SK-N-SH treated with all-trans-retinoic acid at 6 μM for 48 hours (cell line): Measurements from ENCODE around the gene BAX.
A peak's percentile ranks its signal among the peaks of the same experiment; 100 is the strongest.

ENCODE experiments used
- ATAC-seq: fragments of 200-7000 bp; cut with Tn5 transposase; 3 replicates; pipeline ENCODE4 v1.9.1; 2020; ENCODE audit warnings: mild to moderate bottlenecking, moderate library complexity
- ARNTL ChIP-seq: fragments of 450-650 bp; formaldehyde crosslinking; IDR thresholded peaks from 2 replicates; pipeline ENCODE4 v1.5.0; 2020; ENCODE audit warnings: low read depth, mild to moderate bottlenecking, moderate library complexity, borderline replicate concordance
- BACH2 ChIP-seq: fragments of 250-450 bp; sonication (Bioruptor Pico); IDR thresholded peaks from 2 replicates; pipeline ENCODE4 v1.9.0; 2021; ENCODE audit warnings: mild to moderate bottlenecking, borderline replicate concordance
- CREB5 ChIP-seq: fragments of 250-450 bp; sonication (Bioruptor Pico); IDR thresholded peaks from 2 replicates; pipeline ENCODE4 v1.5.1; 2020; ENCODE audit warnings: low read depth, mild to moderate bottlenecking, moderate library complexity
- CSDC2 ChIP-seq: fragments of 250-450 bp; sonication (Bioruptor Pico); IDR thresholded peaks from 2 replicates; pipeline ENCODE4 v1.5.0; 2020; ENCODE audit warnings: mild to moderate bottlenecking, moderate library complexity
- ESRRG ChIP-seq: fragments of 250-450 bp; sonication (Bioruptor Pico); IDR thresholded peaks from 2 replicates; pipeline ENCODE4 v1.6.1; 2021; ENCODE audit warnings: mild to moderate bottlenecking
- GLIS3 ChIP-seq: fragments of 250-450 bp; sonication (Bioruptor Pico); IDR thresholded peaks from 2 replicates; pipeline ENCODE4 v1.5.0; 2020; ENCODE audit warnings: mild to moderate bottlenecking, moderate library complexity
- OSR1 ChIP-seq: fragments of 250-450 bp; sonication (Bioruptor Pico); IDR thresholded peaks from 2 replicates; pipeline ENCODE4 v1.8.0; 2022; ENCODE audit warnings: moderate library complexity, mild to moderate bottlenecking, inconsistent platforms
- POU6F1 ChIP-seq: fragments of 250-450 bp; sonication (Bioruptor Pico); IDR thresholded peaks from 2 replicates; pipeline ENCODE4 v1.8.0; 2021; ENCODE audit warnings: low read depth, mild to moderate bottlenecking, moderate library complexity, borderline replicate concordance
- PPARA ChIP-seq: fragments of 250-450 bp; sonication (Bioruptor Pico); IDR thresholded peaks from 2 replicates; pipeline ENCODE4 v1.5.0; 2020; ENCODE audit warnings: mild to moderate bottlenecking, borderline replicate concordance
- RARB ChIP-seq: fragments of 250-450 bp; sonication (Bioruptor Pico); IDR thresholded peaks from 2 replicates; pipeline ENCODE4 v1.8.0; 2021; ENCODE audit warnings: mild to moderate bottlenecking, moderate library complexity
- TCF4 ChIP-seq: fragments of 250-450 bp; sonication (Bioruptor Pico); IDR thresholded peaks from 2 replicates; pipeline ENCODE4 v1.8.0; 2021; ENCODE audit warnings: mild to moderate bottlenecking, moderate library complexity, borderline replicate concordance
- TOX ChIP-seq: fragments of 250-450 bp; sonication (Bioruptor Pico); IDR thresholded peaks from 2 replicates; pipeline ENCODE4 v1.8.0; 2021; ENCODE audit warnings: mild to moderate bottlenecking, moderate library complexity, borderline replicate concordance
- ZC3H10 ChIP-seq: fragments of 250-450 bp; sonication (Bioruptor Pico); IDR thresholded peaks from 2 replicates; pipeline ENCODE4 v1.5.1; 2021; ENCODE audit warnings: mild to moderate bottlenecking, moderate library complexity
- ZFP30 ChIP-seq: fragments of 450-650 bp; formaldehyde crosslinking; IDR thresholded peaks from 2 replicates; pipeline ENCODE4 v1.5.0; 2022; ENCODE audit warnings: mild to moderate bottlenecking, moderate library complexity
- ZNF565 ChIP-seq: fragments of 450-650 bp; formaldehyde crosslinking; conservative IDR thresholded peaks from 2 replicates; pipeline ENCODE4 v1.5.0; 2020; ENCODE audit warnings: low read depth, mild to moderate bottlenecking, moderate library complexity
- ZNF70 ChIP-seq: fragments of 450-650 bp; formaldehyde crosslinking; IDR thresholded peaks from 2 replicates; pipeline ENCODE4 v1.5.0; 2020; ENCODE audit warnings: mild to moderate bottlenecking, moderate library complexity
- TF ChIP-seq, protein P1 (sequence below): fragments of 250-450 bp; sonication (Bioruptor Pico); IDR thresholded peaks from 2 replicates; pipeline ENCODE4 v1.5.1; 2021; ENCODE audit warnings: mild to moderate bottlenecking, moderate library complexity
- TF ChIP-seq, protein P2 (sequence below): fragments of 250-450 bp; sonication (Bioruptor Pico); IDR thresholded peaks from 2 replicates; pipeline ENCODE4 v1.5.0; 2020; ENCODE audit warnings: mild to moderate bottlenecking, moderate library complexity
- TF ChIP-seq, protein P3 (sequence below): fragments of 250-450 bp; sonication (Bioruptor Pico); IDR thresholded peaks from 2 replicates; pipeline ENCODE4 v1.8.0; 2020; ENCODE audit warnings: mild to moderate bottlenecking, moderate library complexity, borderline replicate concordance

The BAX gene

DNA sequence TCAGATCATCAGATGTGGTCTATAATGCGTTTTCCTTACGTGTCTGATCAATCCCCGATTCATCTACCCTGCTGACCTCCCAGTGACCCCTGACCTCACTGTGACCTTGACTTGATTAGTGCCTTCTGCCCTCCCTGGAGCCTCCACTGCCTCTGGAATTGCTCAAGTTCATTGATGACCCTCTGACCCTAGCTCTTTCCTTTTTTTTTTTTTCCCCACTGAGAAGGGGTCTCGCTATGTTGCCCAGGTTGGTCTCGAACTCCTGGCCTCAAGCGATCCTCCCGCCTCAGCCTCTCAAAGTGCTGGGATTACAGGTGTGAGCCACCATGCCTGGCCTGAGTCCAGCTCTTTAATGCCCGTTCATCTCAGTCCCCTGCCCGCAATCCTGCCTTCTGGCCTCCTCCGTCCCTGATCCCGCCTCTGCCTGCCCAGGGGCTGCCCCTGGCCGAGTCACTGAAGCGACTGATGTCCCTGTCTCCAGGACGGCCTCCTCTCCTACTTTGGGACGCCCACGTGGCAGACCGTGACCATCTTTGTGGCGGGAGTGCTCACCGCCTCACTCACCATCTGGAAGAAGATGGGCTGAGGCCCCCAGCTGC, 6.5 kb downstream of the BAX start:
- TF ChIP-seq CSDC2 (CRISPR knock-in tag): no peak
- TF ChIP-seq, protein P1, sequence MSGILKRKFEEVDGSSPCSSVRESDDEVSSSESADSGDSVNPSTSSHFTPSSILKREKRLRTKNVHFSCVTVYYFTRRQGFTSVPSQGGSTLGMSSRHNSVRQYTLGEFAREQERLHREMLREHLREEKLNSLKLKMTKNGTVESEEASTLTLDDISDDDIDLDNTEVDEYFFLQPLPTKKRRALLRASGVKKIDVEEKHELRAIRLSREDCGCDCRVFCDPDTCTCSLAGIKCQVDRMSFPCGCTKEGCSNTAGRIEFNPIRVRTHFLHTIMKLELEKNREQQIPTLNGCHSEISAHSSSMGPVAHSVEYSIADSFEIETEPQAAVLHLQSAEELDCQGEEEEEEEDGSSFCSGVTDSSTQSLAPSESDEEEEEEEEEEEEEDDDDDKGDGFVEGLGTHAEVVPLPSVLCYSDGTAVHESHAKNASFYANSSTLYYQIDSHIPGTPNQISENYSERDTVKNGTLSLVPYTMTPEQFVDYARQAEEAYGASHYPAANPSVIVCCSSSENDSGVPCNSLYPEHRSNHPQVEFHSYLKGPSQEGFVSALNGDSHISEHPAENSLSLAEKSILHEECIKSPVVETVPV (CRISPR knock-in tag): no peak
- no peak for TF ChIP-seq ZFP30
- ATAC-seq: no peak

DNA sequence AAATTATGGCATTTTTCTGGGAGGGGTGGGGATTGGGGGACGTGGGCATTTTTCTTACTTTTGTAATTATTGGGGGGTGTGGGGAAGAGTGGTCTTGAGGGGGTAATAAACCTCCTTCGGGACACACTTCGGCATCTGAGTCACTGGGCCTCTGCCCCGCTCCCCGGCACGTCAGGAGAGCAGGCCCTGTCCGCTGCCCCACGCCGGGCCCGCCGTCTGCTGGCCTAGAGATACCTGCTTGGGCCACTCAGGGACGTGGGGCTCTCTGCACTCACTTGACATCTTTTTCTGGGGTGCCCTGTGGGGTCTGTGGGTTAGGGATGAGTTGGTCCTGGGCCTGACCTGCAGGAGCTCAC, 7.0 kb downstream of the BAX start:
- TF ChIP-seq TCF4 (CRISPR knock-in tag): no peak
- no peak for TF ChIP-seq ARNTL (CRISPR knock-in tag)
- TF ChIP-seq, protein P2, sequence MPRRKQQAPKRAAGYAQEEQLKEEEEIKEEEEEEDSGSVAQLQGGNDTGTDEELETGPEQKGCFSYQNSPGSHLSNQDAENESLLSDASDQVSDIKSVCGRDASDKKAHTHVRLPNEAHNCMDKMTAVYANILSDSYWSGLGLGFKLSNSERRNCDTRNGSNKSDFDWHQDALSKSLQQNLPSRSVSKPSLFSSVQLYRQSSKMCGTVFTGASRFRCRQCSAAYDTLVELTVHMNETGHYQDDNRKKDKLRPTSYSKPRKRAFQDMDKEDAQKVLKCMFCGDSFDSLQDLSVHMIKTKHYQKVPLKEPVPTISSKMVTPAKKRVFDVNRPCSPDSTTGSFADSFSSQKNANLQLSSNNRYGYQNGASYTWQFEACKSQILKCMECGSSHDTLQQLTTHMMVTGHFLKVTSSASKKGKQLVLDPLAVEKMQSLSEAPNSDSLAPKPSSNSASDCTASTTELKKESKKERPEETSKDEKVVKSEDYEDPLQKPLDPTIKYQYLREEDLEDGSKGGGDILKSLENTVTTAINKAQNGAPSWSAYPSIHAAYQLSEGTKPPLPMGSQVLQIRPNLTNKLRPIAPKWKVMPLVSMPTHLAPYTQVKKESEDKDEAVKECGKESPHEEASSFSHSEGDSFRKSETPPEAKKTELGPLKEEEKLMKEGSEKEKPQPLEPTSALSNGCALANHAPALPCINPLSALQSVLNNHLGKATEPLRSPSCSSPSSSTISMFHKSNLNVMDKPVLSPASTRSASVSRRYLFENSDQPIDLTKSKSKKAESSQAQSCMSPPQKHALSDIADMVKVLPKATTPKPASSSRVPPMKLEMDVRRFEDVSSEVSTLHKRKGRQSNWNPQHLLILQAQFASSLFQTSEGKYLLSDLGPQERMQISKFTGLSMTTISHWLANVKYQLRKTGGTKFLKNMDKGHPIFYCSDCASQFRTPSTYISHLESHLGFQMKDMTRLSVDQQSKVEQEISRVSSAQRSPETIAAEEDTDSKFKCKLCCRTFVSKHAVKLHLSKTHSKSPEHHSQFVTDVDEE: no peak
- TF ChIP-seq OSR1 (CRISPR knock-in tag): no peak
- no peak for TF ChIP-seq CREB5 (CRISPR knock-in tag)
- TF ChIP-seq ZNF565 (CRISPR knock-in tag): no peak
- TF ChIP-seq BACH2 (CRISPR knock-in tag): no peak
- no peak for TF ChIP-seq ZFP30
- TF ChIP-seq PPARA (CRISPR knock-in tag): no peak
- no peak for TF ChIP-seq TOX (CRISPR knock-in tag)
- TF ChIP-seq, protein P1 (CRISPR knock-in tag): no peak
- TF ChIP-seq CSDC2 (CRISPR knock-in tag): no peak
- no peak for TF ChIP-seq RARB (CRISPR knock-in tag)
- TF ChIP-seq ZNF70 (CRISPR knock-in tag): no peak
- TF ChIP-seq ESRRG (CRISPR knock-in tag): no peak
- TF ChIP-seq, all 23 proteins: peak for 0
- ATAC-seq: no peak

- no peak for TF ChIP-seq GLIS3 (CRISPR knock-in tag)
- TF ChIP-seq CREB5 (CRISPR knock-in tag): 0 out of 2 replicates have a peak, but pooled peaks have one; percentile 50
- peak; percentile 40; the same call in 1 of the 2 replicates for TF ChIP-seq RARB (CRISPR knock-in tag)
- TF ChIP-seq ZC3H10 (CRISPR knock-in tag): peak; percentile 67; the same call in 1 of the 2 replicates
- peak; percentile 1; the same call in 1 of the 3 replicates for ATAC-seq
These were observed 7.6 kb downstream of the BAX start for GRCh38 chr19:48962029-48962848.

DNA sequence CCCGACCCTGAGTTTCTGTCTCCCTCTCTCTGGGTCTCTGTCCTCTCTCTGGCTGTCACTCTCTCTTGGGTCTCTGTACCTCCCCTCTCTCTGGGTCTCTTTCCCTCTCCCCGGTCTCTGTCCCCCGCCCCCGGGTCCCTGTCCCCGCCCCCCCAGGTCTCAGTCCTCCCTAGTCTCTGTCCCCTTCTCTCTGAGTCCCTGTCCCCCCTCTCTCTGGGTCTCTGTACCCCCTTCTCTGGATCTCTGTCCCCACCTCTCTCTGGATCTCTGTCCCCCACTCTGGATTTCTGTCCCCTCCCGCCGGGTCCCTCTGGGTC, 8.1 kb downstream of the BAX start:
- ATAC-seq: no peak
- TF ChIP-seq, protein P3, sequence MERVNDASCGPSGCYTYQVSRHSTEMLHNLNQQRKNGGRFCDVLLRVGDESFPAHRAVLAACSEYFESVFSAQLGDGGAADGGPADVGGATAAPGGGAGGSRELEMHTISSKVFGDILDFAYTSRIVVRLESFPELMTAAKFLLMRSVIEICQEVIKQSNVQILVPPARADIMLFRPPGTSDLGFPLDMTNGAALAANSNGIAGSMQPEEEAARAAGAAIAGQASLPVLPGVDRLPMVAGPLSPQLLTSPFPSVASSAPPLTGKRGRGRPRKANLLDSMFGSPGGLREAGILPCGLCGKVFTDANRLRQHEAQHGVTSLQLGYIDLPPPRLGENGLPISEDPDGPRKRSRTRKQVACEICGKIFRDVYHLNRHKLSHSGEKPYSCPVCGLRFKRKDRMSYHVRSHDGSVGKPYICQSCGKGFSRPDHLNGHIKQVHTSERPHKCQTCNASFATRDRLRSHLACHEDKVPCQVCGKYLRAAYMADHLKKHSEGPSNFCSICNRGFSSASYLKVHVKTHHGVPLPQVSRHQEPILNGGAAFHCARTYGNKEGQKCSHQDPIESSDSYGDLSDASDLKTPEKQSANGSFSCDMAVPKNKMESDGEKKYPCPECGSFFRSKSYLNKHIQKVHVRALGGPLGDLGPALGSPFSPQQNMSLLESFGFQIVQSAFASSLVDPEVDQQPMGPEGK (CRISPR knock-in tag): no peak
- TF ChIP-seq POU6F1 (CRISPR knock-in tag): no peak
- TF ChIP-seq RARB (CRISPR knock-in tag): no peak
- no peak for TF ChIP-seq OSR1 (CRISPR knock-in tag)
- TF ChIP-seq, protein P2: no peak
- no peak for TF ChIP-seq ESRRG (CRISPR knock-in tag)
